Breast epithelium (tissue), 3 donors: ENCODE measurements around the gene MGAT3.

Source experiments
- POLR2A ChIP-seq: fragments of 450-650 bp; IDR thresholded peaks from one replicate; pipeline ENCODE4 v1.6.1; 2016; ENCODE audit warnings: antibody characterized with exemption, mild to moderate bottlenecking, moderate library complexity
- TF ChIP-seq, protein P1 (sequence below), 3 donors: fragments of 450-650 bp; IDR thresholded peaks; one replicate each; pipeline ENCODE4 v1.5.1; 2016 to 2017; ENCODE audit warnings: antibody characterized with exemption in 3 of 3, mild to moderate bottlenecking in 3 of 3, moderate library complexity in 3 of 3

DNA sequence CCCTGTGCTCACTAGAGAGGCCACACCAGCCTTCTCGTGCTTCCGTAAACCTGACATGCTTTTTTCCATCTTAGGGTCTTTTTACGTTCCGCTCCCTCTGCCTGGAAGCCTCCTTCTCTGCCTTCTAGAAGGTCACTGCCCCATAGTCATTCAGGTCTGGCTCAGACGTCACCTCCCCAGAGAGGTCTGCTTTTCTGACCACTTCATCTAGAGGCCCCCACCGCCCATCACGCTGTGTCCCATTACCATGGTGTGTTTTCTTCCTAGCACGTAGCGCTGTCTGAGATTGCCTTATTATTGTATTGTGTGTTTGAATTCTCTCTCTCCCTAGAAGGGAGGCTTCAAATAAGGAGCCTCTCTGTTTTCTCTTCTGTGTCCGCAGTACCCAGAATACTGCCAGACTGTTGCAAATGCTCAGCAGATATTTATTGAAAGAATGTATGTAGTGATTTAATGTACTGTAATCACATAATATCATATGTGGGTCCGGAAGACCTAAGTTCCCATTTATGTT lies 47.2 kb upstream of the MGAT3 start:
- no peak for TF ChIP-seq POLR2A
- TF ChIP-seq, protein P1, sequence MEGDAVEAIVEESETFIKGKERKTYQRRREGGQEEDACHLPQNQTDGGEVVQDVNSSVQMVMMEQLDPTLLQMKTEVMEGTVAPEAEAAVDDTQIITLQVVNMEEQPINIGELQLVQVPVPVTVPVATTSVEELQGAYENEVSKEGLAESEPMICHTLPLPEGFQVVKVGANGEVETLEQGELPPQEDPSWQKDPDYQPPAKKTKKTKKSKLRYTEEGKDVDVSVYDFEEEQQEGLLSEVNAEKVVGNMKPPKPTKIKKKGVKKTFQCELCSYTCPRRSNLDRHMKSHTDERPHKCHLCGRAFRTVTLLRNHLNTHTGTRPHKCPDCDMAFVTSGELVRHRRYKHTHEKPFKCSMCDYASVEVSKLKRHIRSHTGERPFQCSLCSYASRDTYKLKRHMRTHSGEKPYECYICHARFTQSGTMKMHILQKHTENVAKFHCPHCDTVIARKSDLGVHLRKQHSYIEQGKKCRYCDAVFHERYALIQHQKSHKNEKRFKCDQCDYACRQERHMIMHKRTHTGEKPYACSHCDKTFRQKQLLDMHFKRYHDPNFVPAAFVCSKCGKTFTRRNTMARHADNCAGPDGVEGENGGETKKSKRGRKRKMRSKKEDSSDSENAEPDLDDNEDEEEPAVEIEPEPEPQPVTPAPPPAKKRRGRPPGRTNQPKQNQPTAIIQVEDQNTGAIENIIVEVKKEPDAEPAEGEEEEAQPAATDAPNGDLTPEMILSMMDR (IDR thresholded peaks at IDR 0.05) = no peak
